Fibroblast of lung (primary cell): Measurements from ENCODE around the gene TTC27. TPM values are rescaled to one million over a fixed set of nuclear protein-coding genes. Genes with fewer than 3 reads are reported as not detected.
"Not testable (repeated sequence)": the region's sequence is repeated elsewhere in the genome, so short reads cannot be mapped to it uniquely, and the experiment has no call there.

ENCODE experiments used
- DNase-seq, 2 donors: peaks; one replicate each; pipeline versions ENCODE4 v3.0.0 to v3.0.0-alpha.2; 2010; ENCODE audit warnings: low read depth in 2 of 2
- H2AFZ ChIP-seq: 2 replicates; pipeline ENCODE4 v1.5.1; 2012; ENCODE audit warnings: low read length, control low read depth, inconsistent platforms
- H3K27ac ChIP-seq: 2 replicates; pipeline ENCODE4 v1.5.1; 2011; ENCODE audit warnings: low read length, control low read depth; ENCODE audit not compliant: insufficient read depth
- H3K27me3 ChIP-seq: 2 replicates; pipeline ENCODE4 v1.5.1; 2011; ENCODE audit warnings: mild to moderate bottlenecking, low read length; ENCODE audit not compliant: control insufficient read depth, insufficient read depth
- H3K36me3 ChIP-seq: 2 replicates; pipeline ENCODE4 v1.5.1; 2011; ENCODE audit warnings: low read length; ENCODE audit not compliant: control insufficient read depth, insufficient read depth
- H3K4me1 ChIP-seq: 2 replicates; pipeline ENCODE4 v1.5.1; 2011; ENCODE audit warnings: low read length; ENCODE audit not compliant: control insufficient read depth, insufficient read depth; ENCODE audit errors: extremely low read depth
- H3K4me2 ChIP-seq: 2 replicates; pipeline ENCODE4 v1.5.1; 2011; ENCODE audit warnings: low read length, control low read depth; ENCODE audit not compliant: insufficient read depth; ENCODE audit errors: extremely low read depth
- H3K4me3 ChIP-seq, 4 experiments: fragments of 200-600 bp in 1 of 4; sonication (generic) in 1 of 4; replicated peaks in 1 of 4; 2 replicates each; pipeline ENCODE4 v1.5.1; 2011 to 2016; ENCODE audit warnings: low read length in 4 of 4, low read depth in 3 of 4, mild to moderate bottlenecking in 3 of 4, control low read depth in 2 of 4, inconsistent platforms in 1 of 4, mixed read lengths in 1 of 4; ENCODE audit not compliant: insufficient read depth in 1 of 4; ENCODE audit errors: control extremely low read depth in 1 of 4
- H3K79me2 ChIP-seq: 2 replicates; pipeline ENCODE4 v1.5.1; 2012; ENCODE audit warnings: mild to moderate bottlenecking, low read length, inconsistent platforms; ENCODE audit not compliant: control insufficient read depth, insufficient read depth
- H3K9ac ChIP-seq: 2 replicates; pipeline ENCODE4 v1.5.1; 2011; ENCODE audit warnings: mild to moderate bottlenecking, low read length, control low read depth; ENCODE audit not compliant: insufficient read depth
- H3K9me3 ChIP-seq: 2 replicates; pipeline ENCODE4 v1.5.1; 2012; ENCODE audit warnings: low read depth, low read length; ENCODE audit not compliant: control insufficient read depth, insufficient read depth
- H4K20me1 ChIP-seq: 2 replicates; pipeline ENCODE4 v1.5.1; 2011; ENCODE audit warnings: low read length; ENCODE audit not compliant: control insufficient read depth, insufficient read depth; ENCODE audit errors: extremely low read depth
- EZH2 ChIP-seq: IDR thresholded peaks from 2 replicates; pipeline ENCODE4 v1.5.1; 2012; ENCODE audit warnings: low read length, control low read depth, mild to moderate bottlenecking; ENCODE audit errors: missing control alignments
- polyA plus RNA-seq, 2 donors: library from polyadenylated mRNA; depleted of rRNA in 1 of 2; stranded (reverse) in 1 of 2; unstranded in 1 of 2; fragments of >200 nt; gene quantifications; 2 replicates each; pipeline ENCODE4 v1.2.1, GENCODE V29; 2011 to 2012; ENCODE audit warnings: missing spikeins in 1 of 2
- total RNA-seq: library from RNA; depleted of rRNA; stranded (reverse); fragments of >200 nt; gene quantifications from 2 replicates; pipeline ENCODE4 v1.2.1, GENCODE V29; 2014
- TF ChIP-seq, protein P1 (sequence below), 2 donors: IDR thresholded peaks in 1 of 2; conservative IDR thresholded peaks in 1 of 2; 1 replicate in 1 of 2; 2 replicates in 1 of 2; pipeline ENCODE4 v1.5.1; 2011 to 2012; ENCODE audit warnings: low read length in 2 of 2, control low read depth in 1 of 2, inconsistent platforms in 1 of 2, low read depth in 1 of 2, mild to moderate bottlenecking in 1 of 2

Gene TTC27
- total and polyA plus RNA-seq, 2 donors (not counting 1 experiment from before 2014, with no cell fraction given): 15.7 to 19.3 TPM

DNA sequence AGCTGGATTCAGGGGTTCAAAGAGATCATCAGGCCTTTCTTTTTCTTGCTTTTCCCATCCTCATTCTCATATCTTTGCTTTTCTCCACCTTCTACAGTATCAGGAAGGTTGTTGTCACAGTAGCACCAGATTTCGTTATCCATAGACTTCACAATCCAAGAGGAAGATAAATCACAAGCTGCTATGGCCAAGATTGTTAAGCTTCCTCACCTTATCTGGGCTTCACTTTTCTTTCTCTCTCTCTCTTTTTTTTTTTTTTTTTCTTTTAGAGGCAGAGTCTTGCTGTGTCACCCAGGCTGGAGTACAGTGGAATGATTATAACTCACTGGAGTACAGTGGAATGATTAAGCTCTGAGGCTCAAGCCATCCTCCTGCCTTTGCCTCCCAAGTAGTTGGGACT is 93.5 kb downstream of the TTC27 start:
- Histone ChIP-seq H3K9ac (no peak overlapping the region), H3K4me1 (no peaks in the 10 kb centered on the region), H3K36me3 (no peaks in the 10 kb centered on the region), H3K9me3 (no peaks in the 10 kb centered on the region), H3K4me3 (no peak overlapping the region), H4K20me1 (no peaks in the 10 kb centered on the region), H2AFZ (no peak overlapping the region), H3K4me2 (no peak overlapping the region), H3K79me2 (no peaks in the 10 kb centered on the region), H3K27ac (no peak overlapping the region), H3K27me3 (no peaks in the 10 kb centered on the region)
- no peak for DNase-seq
- no peak for TF ChIP-seq EZH2
- TF ChIP-seq, protein P1, sequence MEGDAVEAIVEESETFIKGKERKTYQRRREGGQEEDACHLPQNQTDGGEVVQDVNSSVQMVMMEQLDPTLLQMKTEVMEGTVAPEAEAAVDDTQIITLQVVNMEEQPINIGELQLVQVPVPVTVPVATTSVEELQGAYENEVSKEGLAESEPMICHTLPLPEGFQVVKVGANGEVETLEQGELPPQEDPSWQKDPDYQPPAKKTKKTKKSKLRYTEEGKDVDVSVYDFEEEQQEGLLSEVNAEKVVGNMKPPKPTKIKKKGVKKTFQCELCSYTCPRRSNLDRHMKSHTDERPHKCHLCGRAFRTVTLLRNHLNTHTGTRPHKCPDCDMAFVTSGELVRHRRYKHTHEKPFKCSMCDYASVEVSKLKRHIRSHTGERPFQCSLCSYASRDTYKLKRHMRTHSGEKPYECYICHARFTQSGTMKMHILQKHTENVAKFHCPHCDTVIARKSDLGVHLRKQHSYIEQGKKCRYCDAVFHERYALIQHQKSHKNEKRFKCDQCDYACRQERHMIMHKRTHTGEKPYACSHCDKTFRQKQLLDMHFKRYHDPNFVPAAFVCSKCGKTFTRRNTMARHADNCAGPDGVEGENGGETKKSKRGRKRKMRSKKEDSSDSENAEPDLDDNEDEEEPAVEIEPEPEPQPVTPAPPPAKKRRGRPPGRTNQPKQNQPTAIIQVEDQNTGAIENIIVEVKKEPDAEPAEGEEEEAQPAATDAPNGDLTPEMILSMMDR (conservative IDR thresholded peaks at IDR 0.05 in 1 of 2, IDR thresholded peaks at IDR 0.05 in 1 of 2; ENCODE audit: low read depth in 1 of 2, low read length in 2 of 2): no peak

DNA sequence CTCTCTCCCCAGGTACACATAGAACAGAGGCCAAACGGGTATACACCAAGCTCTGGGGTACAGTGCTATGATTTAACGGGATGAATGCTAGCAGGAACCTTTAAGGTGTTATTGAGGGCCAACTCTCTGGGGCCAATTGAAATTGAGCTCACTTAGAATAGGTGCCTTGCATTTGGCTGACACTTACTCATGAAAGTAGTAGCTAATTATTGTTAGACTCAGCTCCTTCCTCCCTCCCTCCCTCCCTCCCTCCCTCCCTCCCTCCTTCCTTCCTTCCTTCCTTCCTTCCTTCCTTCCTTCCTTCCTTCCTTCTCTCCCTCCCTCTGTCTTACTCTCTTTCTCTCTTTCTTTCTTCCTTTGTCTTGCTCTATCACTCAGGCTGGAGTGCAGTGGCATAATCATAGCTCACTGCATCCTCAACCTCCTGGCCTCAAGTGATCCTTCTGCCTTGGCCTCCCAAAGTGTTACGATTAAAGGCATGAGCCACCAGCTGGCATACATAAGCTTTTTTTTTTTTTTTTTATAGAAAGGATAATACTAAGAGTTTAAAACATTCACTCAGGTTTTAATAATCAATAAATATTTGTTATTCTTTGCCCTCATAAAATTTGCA is 95.7 kb downstream of the TTC27 start:
- DNase-seq: no peak
- Histone ChIP-seq H3K27ac (no peak overlapping the region), H3K4me3 (no peak overlapping the region), H3K9me3 (no peaks in the 10 kb centered on the region), H3K27me3 (no peaks in the 10 kb centered on the region), H3K4me2 (no peak overlapping the region), H3K4me1 (no peaks in the 10 kb centered on the region), H3K9ac (no peak overlapping the region), H3K79me2 (no peaks in the 10 kb centered on the region), H3K36me3 (no peaks in the 10 kb centered on the region), H4K20me1 (no peaks in the 10 kb centered on the region), H2AFZ (no peak overlapping the region)
- TF ChIP-seq, protein P1 (conservative IDR thresholded peaks at IDR 0.05 in 1 of 2, IDR thresholded peaks at IDR 0.05 in 1 of 2; ENCODE audit: low read depth in 1 of 2, low read length in 2 of 2): no peak
- no peak for TF ChIP-seq EZH2

DNA sequence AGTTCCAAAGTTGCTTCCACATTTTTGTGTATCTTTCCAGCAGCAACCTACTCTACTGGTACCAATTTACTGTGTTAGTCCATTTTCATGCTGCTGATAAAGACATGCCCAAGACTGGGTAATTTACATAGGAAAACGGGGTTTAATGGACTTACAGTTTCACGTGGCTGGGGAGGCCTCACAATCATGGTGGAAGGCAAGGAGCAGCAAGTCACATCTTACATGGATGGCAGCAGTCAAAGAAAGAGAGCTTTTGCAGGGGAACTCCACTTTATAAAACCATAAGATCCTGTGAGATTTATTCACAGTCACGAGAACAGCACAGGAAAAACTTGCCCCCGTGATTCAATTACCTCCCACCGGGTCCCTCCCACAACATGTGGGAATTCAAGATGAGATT is 98.8 kb downstream of the TTC27 start:
- not testable (repeated sequence) for H3K27me3 ChIP-seq, H3K27ac ChIP-seq, H4K20me1 ChIP-seq, H3K4me3 ChIP-seq, H3K36me3 ChIP-seq, H3K4me1 ChIP-seq, DNase-seq, H2AFZ ChIP-seq, H3K9me3 ChIP-seq, H3K4me2 ChIP-seq, H3K9ac ChIP-seq, H3K79me2 ChIP-seq
